ENCODE data around the gene PADI1. TPM values are rescaled to one million over a fixed set of nuclear protein-coding genes. Genes with fewer than 3 reads are reported as not detected.

The PADI1 gene
- total RNA-seq, 1 donor from 2014 or later, result 0.85 TPM

DNA sequence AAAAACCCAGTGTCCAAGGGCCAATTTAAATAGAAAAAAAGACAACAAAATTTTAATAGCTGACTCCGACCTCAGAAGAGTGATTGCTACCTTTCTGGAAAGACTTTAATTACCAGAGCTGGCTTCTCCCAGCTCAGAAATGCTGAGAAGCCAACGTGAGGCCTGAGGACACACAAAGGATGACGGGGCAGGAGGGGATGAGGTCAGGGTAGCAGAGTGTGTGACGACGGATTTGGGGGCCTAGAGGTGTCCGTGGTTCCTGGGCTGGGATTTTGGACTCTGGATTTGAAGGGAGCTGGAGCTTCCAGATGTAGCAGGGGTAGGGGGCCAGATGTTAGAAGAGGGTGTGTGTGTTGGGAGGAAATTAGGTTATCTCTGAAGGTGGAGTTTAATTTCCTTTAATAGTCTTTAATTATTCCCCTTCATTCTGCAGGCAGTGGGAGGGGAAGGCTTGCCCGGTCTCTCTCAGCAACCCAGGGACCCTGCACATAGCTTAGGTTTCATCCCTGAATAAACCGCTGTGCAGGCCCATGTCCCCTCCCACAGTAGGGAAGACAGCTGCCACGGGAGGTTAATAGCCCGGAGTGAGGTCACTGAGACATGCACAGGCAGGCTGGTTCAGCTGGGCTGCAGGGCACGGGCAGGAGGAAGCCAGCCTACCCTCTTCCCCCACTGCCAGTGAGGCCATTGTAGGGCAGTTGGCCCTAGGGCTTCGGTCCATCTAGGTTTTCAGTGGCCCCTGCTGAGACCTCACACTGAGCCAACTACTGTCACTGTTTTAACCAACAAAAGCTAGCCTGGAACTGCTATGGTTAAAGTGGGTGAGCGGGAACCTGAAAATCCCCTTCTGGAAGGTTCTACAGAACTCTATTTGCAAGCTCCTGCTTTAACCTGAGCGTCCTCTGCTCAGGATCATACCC lies 40.2 kb downstream of the PADI1 start:
- no peak for DNase-seq

DNA sequence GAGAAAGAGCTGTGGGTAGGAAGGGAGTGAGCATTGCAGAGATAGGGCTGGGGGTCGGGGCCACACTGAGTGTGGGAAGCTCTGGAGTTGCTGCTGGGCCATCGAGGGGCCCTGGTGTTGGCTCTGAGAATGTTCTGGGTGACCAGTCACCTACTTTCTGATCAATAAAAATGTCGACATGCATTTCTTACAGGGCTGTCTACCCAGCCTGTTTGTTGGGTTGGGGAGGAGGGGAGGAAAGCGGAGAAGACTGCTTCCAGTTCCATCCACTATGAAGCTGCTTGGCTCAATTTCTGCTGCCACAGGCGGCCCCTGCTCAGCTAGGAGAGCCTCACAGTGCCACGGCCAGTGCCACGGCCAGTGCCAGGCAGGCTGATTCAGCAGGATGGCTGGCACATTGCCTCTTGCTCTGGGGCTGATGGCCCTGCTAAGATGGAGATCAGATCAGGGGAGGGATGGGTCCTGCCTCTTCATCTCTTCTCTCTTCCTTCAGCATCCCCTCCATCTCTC lies 40.9 kb downstream of the PADI1 start:
- no peak for DNase-seq

DNA sequence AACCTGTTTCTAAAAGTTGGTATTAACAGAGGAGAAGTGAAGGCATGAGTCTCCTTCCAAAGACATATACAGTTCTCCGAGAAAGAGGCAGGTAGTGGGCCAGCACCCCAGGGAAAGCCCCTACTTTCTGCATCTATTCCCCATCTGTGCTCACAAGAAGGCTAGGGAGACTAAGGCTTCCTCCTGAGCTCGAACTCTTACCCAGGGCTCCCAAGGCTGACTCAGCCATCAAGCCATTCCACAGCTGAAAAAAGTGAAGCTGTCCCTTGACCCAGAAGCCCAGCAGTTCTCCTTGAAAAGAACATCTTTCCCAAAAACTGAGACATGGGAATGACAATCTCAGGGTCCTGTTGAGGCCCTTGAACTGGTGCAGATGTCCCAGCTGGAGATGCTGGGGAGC lies 42.0 kb downstream of the PADI1 start:
- no peak for DNase-seq

DNA sequence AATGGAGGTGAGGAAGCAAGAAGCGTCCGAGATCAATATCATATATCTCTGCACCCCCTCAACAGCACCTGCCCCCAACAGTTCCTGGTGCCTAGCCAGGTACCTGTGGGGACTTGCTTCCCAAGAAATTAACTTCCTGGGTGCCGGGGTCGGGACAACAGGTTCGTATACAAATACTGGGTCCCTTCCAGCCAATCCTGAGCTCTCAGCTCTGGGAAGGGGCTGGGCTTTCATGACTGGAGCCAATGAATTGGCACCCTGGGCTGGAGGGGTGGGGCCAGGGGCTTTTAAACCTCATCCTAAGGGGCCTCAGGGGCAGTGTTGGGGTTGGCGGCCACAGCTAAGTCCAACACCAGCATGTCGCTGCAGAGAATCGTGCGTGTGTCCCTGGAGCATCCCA lies 43.9 kb downstream of the PADI1 start, which contains the start of gene PADI3:
TSS of gene PADI3 (plus strand) at position 318 of the 400 bp plus-strand sequence. CDS start at position 358, 40 bp downstream.
- no peak for DNase-seq

DNA sequence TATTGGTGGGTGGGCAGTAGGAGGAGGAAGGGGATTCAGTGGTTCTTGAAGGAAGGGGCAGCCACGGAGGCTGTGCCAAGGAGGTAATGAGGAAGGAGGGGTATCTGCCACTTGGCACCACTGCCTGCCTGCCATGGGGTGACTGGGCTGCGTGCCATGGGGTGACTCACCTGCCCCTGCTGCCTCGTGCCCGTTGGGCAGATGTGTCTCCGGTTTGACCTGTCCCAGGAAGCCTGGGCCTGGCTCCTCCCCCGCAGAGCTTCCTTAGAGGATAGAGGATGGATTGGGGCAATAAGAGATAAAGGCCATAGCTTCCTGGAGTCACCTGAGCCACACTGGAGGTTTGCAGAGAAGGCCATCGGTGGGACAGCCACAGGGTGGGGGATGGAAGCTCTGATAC lies 45.7 kb downstream of the PADI1 start:
- peak; percentile 68 for DNase-seq

DNA sequence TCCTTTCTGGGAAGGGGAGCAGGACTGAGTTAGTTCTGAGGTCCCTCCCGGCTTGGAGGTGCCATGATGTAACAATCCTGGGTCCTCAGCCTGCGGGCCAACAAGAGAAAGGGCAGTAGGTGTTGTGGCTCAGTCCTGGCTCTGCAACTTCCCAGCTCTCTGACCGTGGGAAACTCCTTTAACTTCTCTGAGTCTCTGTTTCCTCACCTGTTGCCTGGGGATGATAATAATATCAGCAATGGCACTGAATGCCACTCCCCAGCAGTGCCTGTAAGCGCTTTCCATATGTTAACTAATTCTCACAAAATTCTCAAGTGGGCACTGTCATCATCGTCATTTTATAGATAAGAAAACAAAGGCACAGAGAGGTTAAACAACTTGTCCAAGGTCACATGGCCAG lies 46.3 kb downstream of the PADI1 start:
- DNase-seq, result no peak

DNA sequence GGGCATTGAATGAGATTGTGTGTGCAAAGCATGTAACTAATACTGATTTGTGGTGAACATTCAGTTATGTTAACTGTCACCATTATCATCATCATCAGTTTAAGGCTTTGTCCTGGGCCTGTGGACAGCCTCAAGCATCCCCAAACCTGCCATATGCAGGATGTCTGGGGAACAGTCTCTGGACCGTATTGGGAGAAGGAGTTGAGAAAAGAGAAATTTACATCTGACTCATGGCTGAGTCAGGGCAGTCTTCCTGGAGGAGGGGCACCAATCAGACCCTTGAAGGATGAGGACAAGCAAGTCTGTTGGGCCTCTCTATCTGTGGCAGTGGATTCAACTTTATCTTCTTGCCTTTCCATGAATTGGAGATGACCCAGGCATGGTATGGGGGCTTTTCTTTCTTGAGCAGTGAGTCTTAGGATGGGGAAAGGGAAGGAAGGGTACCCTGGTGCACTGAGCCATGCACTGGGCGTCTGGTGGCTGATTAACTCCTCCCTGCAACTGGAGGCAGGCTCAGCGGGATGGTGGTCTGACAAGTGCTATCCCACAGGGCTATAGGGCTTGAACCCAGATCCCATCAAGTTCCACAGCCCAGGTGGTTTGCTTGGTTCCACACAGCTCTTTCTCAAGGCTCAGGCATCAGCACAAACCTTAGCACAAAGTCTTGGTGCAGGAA lies 46.9 kb downstream of the PADI1 start:
- peak; percentile 41 for DNase-seq

DNA sequence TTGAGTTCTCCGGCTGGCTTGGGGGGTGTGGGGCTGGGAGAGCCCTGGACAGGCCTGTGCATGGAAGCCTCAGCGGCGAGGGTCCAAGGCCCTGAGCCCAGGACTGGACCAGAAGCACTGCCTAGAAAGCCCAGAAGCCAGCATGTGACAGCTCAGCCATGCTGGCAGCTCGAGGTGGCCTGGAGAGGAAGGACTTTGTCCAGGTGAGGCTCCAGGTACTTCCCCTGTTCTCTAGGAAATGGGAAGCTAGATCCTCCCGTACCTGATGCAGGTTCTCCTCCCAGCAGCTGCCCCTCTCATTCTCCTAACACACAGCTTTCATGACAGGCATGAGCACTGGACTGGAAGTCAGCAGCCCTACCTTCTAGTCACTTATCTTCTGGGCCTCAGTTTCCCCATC lies 50.4 kb downstream of the PADI1 start:
- no peak for DNase-seq

DNA sequence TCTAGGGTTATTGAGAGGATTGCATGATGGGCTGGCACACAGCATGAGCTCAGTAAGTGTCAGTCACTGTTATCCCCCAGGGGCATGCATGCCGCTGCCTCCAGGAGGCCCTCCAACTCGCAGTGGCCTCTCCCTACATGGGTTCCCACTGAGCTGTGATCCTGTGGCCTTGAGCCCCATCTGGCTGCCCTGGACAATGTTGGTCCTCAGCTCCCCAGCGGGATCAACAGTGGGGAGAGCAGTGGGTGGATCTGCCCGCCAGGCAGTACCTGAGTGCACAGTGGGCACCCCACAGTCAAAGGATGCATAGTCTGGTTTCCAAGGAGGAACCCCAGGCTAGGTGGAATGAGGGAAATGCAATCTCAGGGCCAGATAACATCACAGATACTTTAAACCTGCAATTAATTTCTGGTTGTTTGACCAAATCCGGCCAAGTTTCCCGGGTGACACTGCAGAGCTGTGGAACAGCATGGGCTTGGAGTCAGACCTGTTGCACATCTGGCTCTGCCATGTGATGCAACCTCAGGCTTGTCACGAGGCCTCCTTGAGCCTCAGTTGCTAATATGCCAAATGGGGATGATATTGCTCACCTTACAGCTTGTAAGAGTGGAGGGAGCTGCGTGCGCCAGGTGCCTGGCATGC lies 53.3 kb downstream of the PADI1 start:
- DNase-seq, result no peak

DNA sequence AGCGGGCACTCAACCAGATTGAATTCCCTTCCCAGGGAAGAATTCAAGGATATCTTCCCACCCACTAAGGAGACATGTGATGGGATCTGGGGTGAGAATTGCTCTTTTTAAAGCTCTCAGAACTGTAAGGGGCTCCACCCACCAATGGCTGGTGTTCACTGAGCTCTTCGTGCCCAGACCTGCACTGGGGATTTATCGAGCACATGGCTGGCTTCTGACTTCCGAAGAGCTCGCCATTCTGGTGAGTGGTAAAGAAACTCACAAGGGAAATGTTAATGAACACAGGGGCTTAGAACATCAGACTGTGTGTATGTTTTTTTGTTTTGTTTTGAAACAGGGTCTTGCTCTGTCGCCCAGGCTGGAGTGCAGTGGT lies 53.8 kb downstream of the PADI1 start:
- no peak for DNase-seq

DNA sequence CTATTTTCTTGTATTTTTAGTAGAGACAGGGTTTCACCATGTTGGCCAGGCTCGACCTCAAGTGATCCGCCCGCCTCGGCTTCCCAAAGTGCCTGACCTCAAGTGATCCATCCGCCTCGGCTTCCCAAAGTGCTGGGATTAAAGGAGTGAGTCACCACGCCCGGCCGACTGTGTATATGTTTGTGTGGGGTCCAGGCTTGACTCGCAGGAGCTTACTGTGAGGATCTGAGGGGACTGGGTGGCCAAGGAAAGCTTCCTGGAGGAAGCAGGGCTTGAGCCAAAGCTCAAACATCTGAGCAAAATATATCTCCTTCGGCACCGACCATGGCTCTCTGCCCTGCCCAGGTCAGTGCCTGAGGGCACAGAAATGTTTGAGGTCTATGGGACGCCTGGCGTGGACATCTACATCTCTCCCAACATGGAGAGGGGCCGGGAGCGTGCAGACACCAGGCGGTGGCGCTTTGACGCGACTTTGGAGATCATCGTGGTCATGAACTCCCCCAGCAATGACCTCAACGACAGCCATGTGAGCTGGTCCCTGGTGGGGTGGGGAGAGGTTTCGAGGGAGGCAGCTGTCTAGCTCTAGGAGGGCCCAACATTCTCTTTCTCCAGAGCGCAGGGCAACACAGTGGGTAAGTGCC lies 54.4 kb downstream of the PADI1 start:
- no peak for DNase-seq

DNA sequence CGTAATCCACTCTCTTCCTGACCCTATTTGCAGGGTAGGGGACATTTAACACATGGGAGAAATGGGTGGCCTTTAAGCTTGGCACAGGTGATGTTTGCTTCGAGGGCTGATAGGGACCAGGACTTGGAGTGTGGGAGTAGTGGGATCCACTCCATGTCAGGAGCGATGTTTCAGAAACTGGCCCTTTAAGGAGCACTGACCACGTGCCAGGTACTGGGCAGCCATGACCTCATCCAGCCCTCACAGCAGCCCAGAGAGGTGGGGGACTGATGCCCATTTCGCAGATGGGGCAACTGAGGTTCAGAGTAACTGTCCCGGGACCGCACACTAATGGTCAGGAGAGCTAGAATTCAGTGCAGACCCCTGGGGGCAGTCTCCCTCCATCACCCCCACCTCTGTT lies 55.3 kb downstream of the PADI1 start:
- DNase-seq, result no peak

DNA sequence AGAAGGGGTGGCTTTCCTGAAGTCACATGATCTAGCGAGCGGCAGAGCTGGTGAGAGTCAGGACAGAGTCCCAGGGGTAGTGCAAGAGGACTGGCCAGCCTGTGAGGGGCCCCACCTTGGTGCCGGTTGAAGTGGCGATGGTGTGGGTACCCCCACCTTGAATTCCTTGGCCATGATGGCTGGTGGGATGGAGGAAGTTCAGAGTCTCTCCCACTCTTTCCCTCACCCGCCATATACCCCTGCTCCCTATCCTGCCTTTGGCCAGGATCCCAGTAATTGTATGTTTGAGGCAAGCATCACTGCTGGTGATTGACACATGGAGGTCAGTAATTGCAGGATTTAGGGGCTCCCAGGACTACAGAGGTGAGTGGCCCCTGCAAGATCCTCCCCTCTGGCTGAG lies 55.8 kb downstream of the PADI1 start:
- DNase-seq, result no peak

DNA sequence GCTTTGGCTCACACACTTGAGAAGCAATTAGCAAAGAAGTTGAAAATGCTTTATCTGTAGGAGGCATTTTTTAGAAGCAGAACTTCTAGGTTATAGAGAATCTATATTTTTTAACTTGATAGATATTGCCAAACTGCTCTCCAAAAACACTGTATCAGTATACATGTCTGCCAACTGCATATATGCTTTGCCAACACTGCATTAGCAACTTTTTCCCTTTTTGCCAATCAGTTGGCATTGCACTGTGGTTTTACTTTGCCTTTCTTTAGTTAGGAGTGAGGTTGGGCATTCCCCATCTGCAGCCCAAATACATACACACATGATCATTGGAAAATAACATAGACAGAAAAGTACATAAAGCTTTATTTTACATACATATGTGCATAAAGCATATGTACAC lies 59.0 kb downstream of the PADI1 start:
- no peak for DNase-seq

DNA sequence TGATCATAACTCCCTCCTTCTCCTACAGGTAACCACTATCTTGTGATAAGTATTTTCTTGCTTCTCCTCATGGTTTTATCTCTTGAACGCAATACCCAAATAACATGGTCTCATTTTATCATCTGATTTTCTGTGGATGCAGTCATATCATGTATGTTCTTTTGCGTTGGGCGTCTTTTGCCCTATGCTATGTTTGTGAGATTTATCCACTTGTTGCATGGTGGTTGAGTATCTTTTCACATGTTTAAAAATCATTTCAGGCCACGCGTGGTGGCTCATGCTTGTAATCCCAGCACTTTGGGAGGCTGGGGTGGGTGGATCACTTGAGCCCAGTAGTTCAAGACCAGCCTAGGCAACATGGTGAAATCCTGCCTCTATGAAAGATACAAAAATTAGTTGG lies 59.5 kb downstream of the PADI1 start:
- DNase-seq, result no peak

DNA sequence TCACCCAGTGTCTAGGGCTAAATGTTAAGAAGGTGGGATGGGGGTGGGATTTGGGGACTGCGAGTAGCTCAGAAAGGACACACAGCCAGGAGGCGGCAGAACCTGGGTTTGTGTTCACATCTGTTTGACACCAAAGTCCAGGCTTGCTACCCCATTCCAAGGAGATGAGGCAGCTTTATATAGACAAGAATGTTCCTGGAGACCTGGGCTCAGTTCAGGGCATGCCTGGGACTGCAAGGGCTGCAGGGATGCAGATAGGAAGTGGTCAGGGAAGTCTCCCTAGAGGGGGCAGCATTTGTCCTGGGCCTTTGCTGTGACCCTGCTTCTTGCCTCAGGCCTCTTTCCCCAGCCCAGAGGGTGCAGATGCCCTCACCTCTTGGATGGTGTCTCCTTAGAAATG lies 60.2 kb downstream of the PADI1 start:
- DNase-seq, result no peak

DNA sequence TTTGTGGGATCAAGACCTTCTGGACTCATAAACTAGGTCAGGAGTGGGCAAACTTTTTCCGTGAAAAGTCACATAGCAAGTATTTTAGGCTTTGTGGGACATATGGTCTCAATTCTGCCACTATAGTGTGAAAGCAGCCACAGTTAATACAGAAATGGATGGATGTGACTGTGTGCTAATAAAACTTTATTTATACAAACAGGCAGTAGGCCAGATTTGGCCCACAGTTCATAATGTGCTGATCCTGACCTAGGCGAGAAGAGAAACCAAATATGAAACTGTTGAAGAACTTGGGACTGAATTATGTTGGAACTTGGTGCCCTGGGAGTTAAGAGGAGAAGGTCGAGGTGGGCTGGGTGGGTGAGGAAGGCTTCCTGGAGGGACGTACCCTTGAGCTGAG lies 61.0 kb downstream of the PADI1 start:
- no peak for DNase-seq

DNA sequence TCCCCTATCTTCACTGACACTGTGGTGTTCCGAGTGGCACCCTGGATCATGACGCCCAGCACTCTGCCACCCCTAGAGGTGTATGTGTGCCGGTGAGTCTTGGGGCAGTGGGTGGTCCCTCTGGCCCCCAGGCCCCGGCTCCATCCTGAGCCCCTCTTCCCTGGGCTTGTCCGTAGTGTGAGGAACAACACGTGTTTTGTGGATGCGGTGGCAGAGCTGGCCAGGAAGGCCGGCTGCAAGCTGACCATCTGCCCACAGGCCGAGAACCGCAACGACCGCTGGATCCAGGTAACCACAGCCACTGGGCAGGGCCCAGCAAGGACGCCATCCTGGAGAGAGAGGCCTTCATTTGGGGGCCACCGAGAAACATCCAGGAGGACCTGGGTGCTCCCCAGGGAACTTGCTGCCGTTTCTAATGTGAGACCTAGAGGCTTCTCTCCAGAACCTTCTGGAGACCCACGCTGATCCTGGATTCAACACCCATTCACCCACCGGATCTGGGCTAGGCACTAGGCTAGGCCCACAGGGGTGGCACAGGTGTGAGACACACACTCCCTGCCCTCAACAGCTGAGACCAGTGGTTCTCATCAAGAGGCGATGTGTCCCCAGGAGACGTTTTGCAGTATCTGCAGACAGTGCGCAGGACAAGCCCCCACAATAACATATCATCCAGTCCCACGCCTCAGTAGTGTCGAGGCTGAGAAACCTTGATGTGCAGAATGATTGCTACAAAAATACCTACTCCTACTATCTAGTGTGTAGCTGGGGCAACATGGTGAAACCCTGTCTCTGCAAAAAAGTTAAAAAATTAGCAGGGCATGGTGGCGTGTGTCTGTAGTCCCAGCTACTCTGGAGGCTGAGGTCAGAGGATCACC lies 66.2 kb downstream of the PADI1 start:
- DNase-seq, result no peak

DNA sequence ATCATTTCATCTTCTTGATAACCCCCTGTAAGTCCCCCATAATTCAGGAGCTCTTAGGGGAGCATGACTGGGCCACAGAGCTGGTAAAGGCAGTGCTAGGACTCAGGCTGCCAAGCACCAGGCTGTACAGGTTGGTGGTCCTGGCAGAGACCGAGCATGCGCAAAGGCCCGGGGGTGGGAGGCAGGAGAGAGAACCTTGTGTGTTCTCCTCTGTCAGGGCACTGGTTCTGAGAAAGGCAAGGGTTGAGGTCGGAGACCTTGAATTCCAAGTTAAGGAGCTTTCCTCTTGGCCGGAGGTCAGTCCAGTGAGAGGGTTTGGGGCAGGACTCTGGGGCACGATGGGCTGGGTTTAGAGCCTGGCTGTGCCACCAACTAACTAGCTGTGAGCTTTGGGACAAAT lies 67.1 kb downstream of the PADI1 start:
- DNase-seq, result no peak

DNA sequence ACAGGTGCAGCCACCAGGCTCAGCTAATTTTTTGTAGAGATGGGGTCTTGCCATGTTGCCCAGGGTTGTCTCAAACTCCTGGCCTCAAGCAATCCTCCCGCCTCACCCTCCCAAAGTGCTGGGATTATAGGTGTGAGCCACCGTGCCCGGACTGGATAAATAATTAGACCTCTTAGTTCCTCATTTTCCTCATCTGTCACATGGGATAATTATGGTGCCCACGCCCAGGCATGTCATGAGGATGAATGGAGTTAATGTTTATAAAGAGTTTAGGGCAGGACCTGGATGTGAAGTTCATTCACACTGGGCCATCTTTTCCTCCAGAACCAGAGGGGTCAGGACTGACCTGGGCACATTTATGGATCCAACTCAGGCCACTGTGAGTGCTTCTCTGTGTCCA lies 67.7 kb downstream of the PADI1 start:
- DNase-seq, result no peak

DNA sequence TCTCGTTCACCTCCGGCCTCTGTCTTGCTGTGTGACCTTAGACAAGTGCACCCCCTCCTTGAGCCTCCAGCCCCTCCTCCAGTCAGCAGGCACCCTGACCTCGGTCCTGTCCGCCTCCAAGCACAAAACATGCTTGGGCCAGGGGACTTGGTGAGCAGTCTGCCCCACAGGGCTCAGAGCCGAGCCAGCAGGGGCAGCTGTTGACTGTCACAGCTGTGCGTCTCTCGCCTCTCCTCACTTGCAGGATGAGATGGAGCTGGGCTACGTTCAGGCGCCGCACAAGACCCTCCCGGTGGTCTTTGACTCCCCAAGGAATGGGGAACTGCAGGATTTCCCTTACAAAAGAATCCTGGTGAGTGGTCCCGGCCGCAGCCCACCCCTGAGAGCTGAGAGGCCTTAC lies 68.2 kb downstream of the PADI1 start:
- DNase-seq, result no peak

Data from dermis blood vessel endothelial cell (primary cell).